Measurements from ENCODE around the gene YIPF6. TPM values are rescaled to one million over a fixed set of nuclear protein-coding genes. Genes with fewer than 3 reads are reported as not detected.

The YIPF6 gene
- polyA plus RNA-seq, 1 donor (not counting 4 experiments of a cell fraction or from before 2014, with no cell fraction given) = 20.2 TPM

- no peak overlapping the region for H3K27ac ChIP-seq (ENCODE audit: control insufficient read depth, insufficient read depth, low read length)
- dilution Hi-C loops (cut with MboI; ENCODE audit: extremely low pct_ligation_motif_present, low sequenced_read_pairs) = no loop called here
- FAIRE-seq = no peak
These were observed 85.4 kb downstream of the YIPF6 start for GRCh38 chrX:68584221-68584620.

More at GRCh38 chrX:68584221-68584620, 85.4 kb downstream of the YIPF6 start:
- H3K9me1 ChIP-seq (ENCODE audit: control insufficient read depth, extremely low read depth, insufficient read depth, low read length) = no peaks in the 10 kb centered on the region
- no peak for DNase-seq (ENCODE audit: low read depth, low spot score)
- H3K9me3 ChIP-seq (ENCODE audit: control insufficient read depth, low read depth, low read length) = peaks cover 2% of the 10 kb centered on the region
- no peaks in the 10 kb centered on the region for H3K79me2 ChIP-seq (ENCODE audit: control insufficient read depth, insufficient read depth, low read length)
- no peaks in the 10 kb centered on the region for H4K20me1 ChIP-seq (ENCODE audit: control insufficient read depth, extremely low read depth, insufficient read depth, low read length)
- H3K36me3 ChIP-seq (ENCODE audit: control insufficient read depth in 2 of 2, extremely low read depth in 1 of 2, insufficient read depth in 2 of 2, low read length in 2 of 2) = no peaks in the 10 kb centered on the region
- no peaks in the 10 kb centered on the region for H3K27me3 ChIP-seq (ENCODE audit: control insufficient read depth, extremely low read depth, insufficient read depth, low read length)
- peaks cover 2% of the 10 kb centered on the region for H3K4me1 ChIP-seq (ENCODE audit: control insufficient read depth, extremely low read depth, insufficient read depth, low read length)
- H2AFZ ChIP-seq (ENCODE audit: control insufficient read depth, low read length) = no peak overlapping the region
- TF ChIP-seq EZH2 (IDR thresholded peaks at IDR 0.05; ENCODE audit: low read length) (no peak), CTCF (optimal IDR thresholded peaks at IDR 0.05 in 1 of 3, IDR thresholded peaks at IDR 0.05 in 1 of 3, conservative IDR thresholded peaks at IDR 0.05 in 1 of 3; ENCODE audit: extremely low read depth in 1 of 3, insufficient read depth in 2 of 3, low read length in 3 of 3) (no peak)
- no peak overlapping the region for H3K4me2 ChIP-seq (ENCODE audit: control insufficient read depth, extremely low read depth, insufficient read depth, low read depth, low read length)
- H3K4me3 ChIP-seq (ENCODE audit: control insufficient read depth in 2 of 3, extremely low read depth in 1 of 3, insufficient read depth in 2 of 3, low read depth in 1 of 3, low read length in 3 of 3) = no peak overlapping the region
- H3K9ac ChIP-seq (ENCODE audit: control insufficient read depth, extremely low read depth, insufficient read depth, low read length) = no peak overlapping the region

Small RNAs within 50 kb of the gene (small RNA-seq; reads per million reads assigned to genes)
- gene RNU6-245P (ENCODE audit: insufficient read length in 3 of 3, low read depth in 3 of 3, low replicate concordance in 1 of 3) = 0.07 to 1.3 (median 1.3) reads per million in 3 experiments

Other genes with a start within 250 kb of the YIPF6 start
- 2.5 to 5.8 TPM (median 3.1 TPM) in 3 replicates for gene OPHN1, start 65.6 kb upstream of the YIPF6 start, polyA plus RNA-seq
- 0.06 to 0.09 TPM (median 0.07 TPM) in 3 replicates for gene STARD8, start 148.6 kb downstream of the YIPF6 start, polyA plus RNA-seq